Breast epithelium (tissue), 4 donors: ENCODE data around the gene CEP76. TPM values are rescaled to one million over a fixed set of nuclear protein-coding genes. Genes with fewer than 3 reads are reported as not detected.

Source experiments
- DNase-seq, 2 donors: peaks; one replicate each; pipeline ENCODE4 v3.0.0-alpha.2; 2019; ENCODE audit warnings: low spot score in 2 of 2
- H3K27ac ChIP-seq, 2 donors: fragments of 200-600 bp; sonication (generic) in 1 of 2; one replicate each; pipeline ENCODE4 v1.5.1; 2016 to 2019; ENCODE audit warnings: mild to moderate bottlenecking in 1 of 2
- H3K27me3 ChIP-seq, 2 donors: fragments of 200-600 bp; sonication (generic) in 1 of 2; one replicate each; pipeline versions ENCODE4 v1.5.1 to v1.6.0; 2017 to 2019; ENCODE audit warnings: control low read depth in 1 of 2, mild to moderate bottlenecking in 1 of 2
- H3K36me3 ChIP-seq: fragments of 200-600 bp; one replicate; pipeline ENCODE4 v1.5.1; 2019
- H3K4me1 ChIP-seq, 2 donors: fragments of 200-600 bp; sonication (generic); one replicate each; pipeline ENCODE4 v1.5.1; 2016 to 2019; ENCODE audit warnings: control low read depth in 1 of 2
- H3K4me3 ChIP-seq, 3 donors: fragments of 200-600 bp; sonication (generic); 1 replicate in 2 of 3; 2 replicates in 1 of 3; pipeline ENCODE4 v1.5.1; 2016 to 2019; ENCODE audit warnings: mild to moderate bottlenecking in 3 of 3, moderate library complexity in 2 of 3
- H3K9me3 ChIP-seq, 2 donors: fragments of 200-600 bp; sonication (generic) in 1 of 2; one replicate each; pipeline ENCODE4 v1.5.1; 2016 to 2019; ENCODE audit warnings: control low read depth in 1 of 2
- CTCF ChIP-seq, 3 donors: fragments of 450-650 bp; IDR thresholded peaks; one replicate each; pipeline ENCODE4 v1.5.1; 2016 to 2017; ENCODE audit warnings: antibody characterized with exemption in 3 of 3, mild to moderate bottlenecking in 3 of 3, moderate library complexity in 3 of 3
- POLR2A ChIP-seq: fragments of 450-650 bp; IDR thresholded peaks from one replicate; pipeline ENCODE4 v1.6.1; 2016; ENCODE audit warnings: antibody characterized with exemption, mild to moderate bottlenecking, moderate library complexity
- POLR2AphosphoS5 ChIP-seq, 3 donors: sonication (generic); formaldehyde crosslinking; IDR thresholded peaks; one replicate each; pipeline ENCODE4 v1.6.1; 2017; ENCODE audit warnings: antibody characterized with exemption in 3 of 3
- intact Hi-C: fragments of 100-400 bp; cut with DNase I; formaldehyde crosslinking; loops from one replicate; pipeline ENCODE4 v1.15.1; 2023; ENCODE audit warnings: low total_unique reads
- total RNA-seq, 3 donors: library from RNA; depleted of rRNA; stranded (reverse); fragments of >200 nt; gene quantifications; one replicate each; pipeline ENCODE4 v1.1.0, GENCODE V29; 2016

CEP76 gene
- total RNA-seq, 3 donors from 2014 or later, result 7.4 to 11.7 (median 9.5) TPM

GRCh38 chr18:12744103-12744502 lies 41.6 kb upstream of the CEP76 start:
- intact Hi-C loops, result no loop called here

GRCh38 chr18:12742453-12742852 lies 39.9 kb upstream of the CEP76 start:
- H3K27me3 ChIP-seq, result no peaks in the 10 kb centered on the region
- TF ChIP-seq CTCF (IDR thresholded peaks at IDR 0.05), result no peak
- TF ChIP-seq POLR2AphosphoS5 (IDR thresholded peaks at IDR 0.05), result no peak
- no peak for TF ChIP-seq POLR2A
- H3K9me3 ChIP-seq, result no peaks in the 10 kb centered on the region
- H3K4me1 ChIP-seq, result no peaks in the 10 kb centered on the region
- DNase-seq, result no peak
- H3K4me3 ChIP-seq, result no peak overlapping the region
- no peaks in the 10 kb centered on the region for H3K36me3 ChIP-seq
- intact Hi-C loops, result no loop called here
- no peak overlapping the region for H3K27ac ChIP-seq

More at GRCh38 chr18:12744103-12744502, 41.6 kb upstream of the CEP76 start:
- H3K9me3 ChIP-seq, result no peaks in the 10 kb centered on the region
- H3K4me1 ChIP-seq, result no peaks in the 10 kb centered on the region
- no peaks in the 10 kb centered on the region for H3K27me3 ChIP-seq
- peak in 2 of 3 donors; percentile 43 for TF ChIP-seq CTCF (IDR thresholded peaks at IDR 0.05)
- TF ChIP-seq POLR2A, result no peak
- no peak for TF ChIP-seq POLR2AphosphoS5 (IDR thresholded peaks at IDR 0.05)
- H3K36me3 ChIP-seq, result no peaks in the 10 kb centered on the region
- H3K4me3 ChIP-seq, result no peak overlapping the region
- DNase-seq, result no peak
- H3K27ac ChIP-seq, result no peak overlapping the region

- intact Hi-C loops, result no loop called here
These were observed 38.8 kb upstream of the CEP76 start for GRCh38 chr18:12741351-12741750.

GRCh38 chr18:12737243-12737902 lies 34.9 kb upstream of the CEP76 start:
- TF ChIP-seq POLR2AphosphoS5 (IDR thresholded peaks at IDR 0.05) (no peak), POLR2A (no peak), CTCF (IDR thresholded peaks at IDR 0.05) (no peak)
- intact Hi-C loops, result no loop called here
- no peaks in the 10 kb centered on the region for H3K4me1 ChIP-seq

More at GRCh38 chr18:12741351-12741750, 38.8 kb upstream of the CEP76 start:
- no peak for DNase-seq
- H3K4me1 ChIP-seq, result no peaks in the 10 kb centered on the region
- no peaks in the 10 kb centered on the region for H3K9me3 ChIP-seq
- TF ChIP-seq POLR2A, result no peak
- no peak for TF ChIP-seq POLR2AphosphoS5 (IDR thresholded peaks at IDR 0.05)
- no peak for TF ChIP-seq CTCF (IDR thresholded peaks at IDR 0.05)
- no peaks in the 10 kb centered on the region for H3K36me3 ChIP-seq
- H3K27ac ChIP-seq, result no peak overlapping the region
- H3K27me3 ChIP-seq, result no peaks in the 10 kb centered on the region
- H3K4me3 ChIP-seq, result no peak overlapping the region

GRCh38 chr18:12726774-12727550 lies 24.4 kb upstream of the CEP76 start:
- DNase-seq, result no peak
- no peaks in the 10 kb centered on the region for H3K36me3 ChIP-seq
- no peaks in the 10 kb centered on the region for H3K9me3 ChIP-seq
- H3K27ac ChIP-seq, result no peak overlapping the region
- no peak overlapping the region for H3K4me3 ChIP-seq
- H3K4me1 ChIP-seq, result no peaks in the 10 kb centered on the region
- intact Hi-C loops, result loop anchor here (1.0 kb wide), 1 partner anchor 206 kb away; no protein-coding TSS in a partner anchor
- TF ChIP-seq POLR2A (no peak), POLR2AphosphoS5 (IDR thresholded peaks at IDR 0.05) (no peak), CTCF (IDR thresholded peaks at IDR 0.05) (peak; percentile 76 to 91 (median 84))
- no peaks in the 10 kb centered on the region for H3K27me3 ChIP-seq

More at GRCh38 chr18:12737243-12737902, 34.9 kb upstream of the CEP76 start:
- Histone ChIP-seq H3K36me3 (no peaks in the 10 kb centered on the region), H3K4me3 (no peak overlapping the region), H3K27me3 (no peaks in the 10 kb centered on the region), H3K27ac (no peak overlapping the region), H3K9me3 (no peaks in the 10 kb centered on the region)
- no peak for DNase-seq
